HG03565 (cell line): ENCODE results near the gene C1orf210.

ENCODE experiments used
- ATAC-seq: cut with Tn5 transposase; IDR thresholded peaks from one replicate; pipeline ENCODE4 v1.9.1; 2021; ENCODE audit warnings: mild to moderate bottlenecking, moderate library complexity; ENCODE audit not compliant: unreplicated experiment

Gene C1orf210

DNA sequence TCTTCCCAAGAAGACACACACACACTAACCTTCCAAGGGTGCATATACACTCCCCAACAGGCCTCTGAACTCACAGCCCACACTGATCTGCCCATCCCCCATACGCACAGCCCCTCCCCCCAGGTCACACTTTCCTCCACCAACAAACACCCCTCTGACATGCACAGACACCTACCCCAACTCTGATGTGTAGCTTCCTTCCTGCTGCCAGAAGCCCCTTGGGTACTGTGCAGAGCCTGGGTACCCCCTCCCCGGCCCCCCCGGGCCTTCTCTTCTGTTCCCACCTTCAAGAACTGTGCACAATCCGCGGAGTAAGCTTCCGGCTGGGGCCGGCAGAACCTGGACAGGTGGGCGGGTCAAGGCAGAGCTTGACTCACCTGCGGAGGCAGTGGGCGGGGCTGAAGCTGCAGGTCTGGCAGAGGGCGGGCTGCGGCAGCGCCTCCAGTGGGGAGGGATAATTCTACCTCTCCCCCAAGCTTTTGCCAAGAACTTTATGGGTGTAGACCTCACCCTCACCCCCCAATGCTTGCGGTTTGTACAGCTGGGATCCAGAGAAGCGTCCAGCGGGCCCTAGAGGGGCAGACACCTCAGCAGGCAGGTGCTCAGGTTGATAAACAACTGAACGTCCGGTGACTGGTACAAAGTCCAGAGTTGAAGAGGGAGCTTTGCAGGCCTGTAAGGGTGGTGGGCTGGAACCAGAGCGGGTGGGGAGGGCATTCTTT lies at the start of gene C1orf210:
C1orf210 (minus strand) TSS at position 313 of the 722 bp plus-strand sequence. CDS start 2,311 bp downstream, outside the sequence.
- no peak for ATAC-seq

DNA sequence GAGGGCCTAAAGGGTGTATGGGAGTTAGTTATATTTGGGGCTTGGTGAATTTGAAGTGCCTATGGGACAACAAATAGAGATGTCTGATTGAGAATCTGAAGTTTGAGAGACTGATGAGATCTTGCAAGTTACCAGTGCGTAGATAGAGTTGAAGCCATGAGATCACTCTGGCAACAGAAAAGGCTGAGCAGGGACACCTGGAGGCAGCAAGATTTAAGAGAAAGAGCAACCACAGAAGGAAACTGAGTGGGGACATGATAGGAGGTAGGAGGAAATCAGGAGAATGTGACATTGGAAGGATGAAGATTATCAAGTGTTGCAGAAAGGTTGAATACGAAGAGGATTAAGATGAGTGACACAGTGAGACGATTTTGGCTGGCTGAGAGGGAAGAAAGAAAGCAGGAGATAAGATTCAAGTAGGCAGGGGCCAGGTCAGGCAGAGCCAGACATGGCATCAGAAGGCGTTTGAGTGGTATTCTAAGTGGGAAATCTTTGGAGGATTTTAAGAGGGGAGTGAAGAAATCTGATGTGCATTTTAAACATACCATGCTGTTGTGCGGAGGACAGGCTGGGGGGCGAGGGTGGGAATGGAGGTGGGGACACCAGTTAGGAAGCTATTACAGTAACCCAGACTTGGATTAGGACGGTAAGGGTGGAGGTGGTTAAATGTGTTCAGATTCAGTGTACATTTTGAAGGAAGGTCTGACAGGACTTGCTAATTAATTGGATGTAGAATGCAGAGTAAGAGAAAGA lies 49.2 kb upstream of the C1orf210 start:
- no peak for ATAC-seq

DNA sequence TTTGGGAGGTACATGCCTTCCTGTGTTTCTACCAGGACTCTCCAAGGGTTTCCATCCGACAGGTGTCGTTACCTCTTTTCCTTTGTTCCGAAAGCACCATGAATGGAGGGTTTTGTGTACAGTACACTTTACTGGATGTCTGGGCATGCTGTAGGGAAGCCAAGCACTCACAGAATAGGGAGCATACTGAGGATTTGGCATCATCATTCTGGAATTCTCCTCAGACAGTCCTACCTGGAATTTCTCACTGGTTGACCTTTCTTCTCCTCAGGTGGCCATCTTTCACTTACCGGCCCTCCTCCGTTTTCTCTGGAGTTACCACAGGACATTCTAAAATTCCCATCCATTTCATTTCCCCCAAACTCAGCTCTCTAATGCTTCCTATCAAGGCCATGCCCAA lies 46.3 kb upstream of the C1orf210 start:
- no peak for ATAC-seq

GRCh38 chr1:43329995-43330751 lies 44.8 kb upstream of the C1orf210 start:
- no peak for ATAC-seq

DNA sequence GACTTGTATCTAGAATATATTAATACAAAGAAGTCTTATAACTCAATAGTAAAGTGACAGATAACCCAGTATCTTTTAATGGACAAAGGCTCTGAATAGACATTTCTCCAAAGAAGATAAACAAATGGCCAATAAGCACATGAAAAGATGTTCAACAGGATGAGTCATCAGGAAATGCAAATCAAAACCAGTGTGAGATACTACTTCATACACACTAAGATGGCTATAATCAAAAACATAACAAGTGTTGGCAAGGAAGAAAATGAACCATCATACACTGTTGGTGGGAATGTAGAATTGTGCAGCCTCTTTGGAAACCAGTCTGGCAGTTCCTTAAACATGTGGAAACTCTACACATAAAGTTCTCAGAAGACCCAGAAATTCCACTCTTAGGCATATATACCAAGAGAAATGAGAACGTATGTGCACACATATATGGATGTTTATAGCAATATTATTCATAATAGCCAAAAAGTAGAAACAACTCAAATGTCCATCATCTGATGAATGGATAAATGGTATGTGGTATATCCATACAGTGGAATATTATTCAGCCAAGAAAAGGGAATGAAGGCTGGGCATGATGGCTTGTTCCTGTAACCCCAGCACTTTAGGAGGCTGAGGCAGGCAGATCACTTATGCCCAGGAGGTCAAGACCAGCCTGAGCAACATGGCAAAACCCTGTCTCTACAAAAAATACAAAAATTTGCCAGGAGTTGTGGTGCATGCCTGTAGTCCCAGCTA lies 42.3 kb upstream of the C1orf210 start:
- ATAC-seq = no peak

GRCh38 chr1:43325381-43325780 lies 40.0 kb upstream of the C1orf210 start:
- ATAC-seq = no peak

GRCh38 chr1:43324810-43325209 lies 39.4 kb upstream of the C1orf210 start:
- ATAC-seq = no peak

GRCh38 chr1:43322506-43322905 lies 37.1 kb upstream of the C1orf210 start:
- no peak for ATAC-seq

DNA sequence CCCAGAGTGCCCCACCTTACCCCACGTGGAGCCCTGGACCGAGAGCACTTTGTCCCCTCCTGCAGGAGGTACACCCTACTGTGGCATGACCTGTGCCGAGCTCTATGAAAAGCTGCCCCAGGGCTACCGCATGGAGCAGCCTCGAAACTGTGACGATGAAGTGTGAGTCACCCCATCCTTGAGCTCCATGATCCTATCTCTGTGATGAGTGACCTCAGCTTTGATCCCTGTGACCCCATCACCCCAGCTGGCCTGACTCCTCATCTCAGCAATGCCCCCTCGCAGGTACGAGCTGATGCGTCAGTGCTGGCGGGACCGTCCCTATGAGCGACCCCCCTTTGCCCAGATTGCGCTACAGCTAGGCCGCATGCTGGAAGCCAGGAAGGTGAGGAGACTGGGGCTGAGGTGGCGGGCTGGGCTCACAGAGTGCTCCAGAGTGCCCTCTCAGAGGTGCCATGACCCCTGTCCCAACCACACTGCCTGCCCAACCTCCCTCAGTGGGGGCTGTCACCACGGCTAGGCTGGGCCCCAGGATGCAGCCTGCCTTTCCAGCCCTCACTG lies 36.0 kb upstream of the C1orf210 start:
- no peak for ATAC-seq

DNA sequence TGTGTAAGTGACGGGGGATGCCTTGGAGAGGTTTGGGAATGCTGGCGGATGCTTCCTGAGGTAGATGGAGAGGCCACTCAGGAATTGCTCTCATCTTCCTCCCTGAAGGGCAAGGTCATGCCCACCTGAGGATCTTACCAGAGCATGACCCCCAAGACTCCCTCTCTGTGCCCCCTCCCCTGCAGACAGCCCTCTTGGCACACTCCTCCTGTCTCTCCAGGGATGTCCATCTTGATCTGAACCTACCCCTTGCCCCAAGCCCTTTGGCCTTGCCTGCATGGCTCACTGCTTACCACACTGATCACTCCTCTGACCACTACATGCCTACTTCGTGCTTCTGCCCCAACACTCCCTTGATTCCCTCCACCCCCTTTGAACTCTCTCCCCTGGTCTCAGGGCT lies 34.4 kb upstream of the C1orf210 start:
- no peak for ATAC-seq

- ATAC-seq = no peak
Observed at GRCh38 chr1:43319288-43319687, 33.9 kb upstream of the C1orf210 start.

- ATAC-seq = no peak
Observed at GRCh38 chr1:43318831-43319230, 33.5 kb upstream of the C1orf210 start.

DNA sequence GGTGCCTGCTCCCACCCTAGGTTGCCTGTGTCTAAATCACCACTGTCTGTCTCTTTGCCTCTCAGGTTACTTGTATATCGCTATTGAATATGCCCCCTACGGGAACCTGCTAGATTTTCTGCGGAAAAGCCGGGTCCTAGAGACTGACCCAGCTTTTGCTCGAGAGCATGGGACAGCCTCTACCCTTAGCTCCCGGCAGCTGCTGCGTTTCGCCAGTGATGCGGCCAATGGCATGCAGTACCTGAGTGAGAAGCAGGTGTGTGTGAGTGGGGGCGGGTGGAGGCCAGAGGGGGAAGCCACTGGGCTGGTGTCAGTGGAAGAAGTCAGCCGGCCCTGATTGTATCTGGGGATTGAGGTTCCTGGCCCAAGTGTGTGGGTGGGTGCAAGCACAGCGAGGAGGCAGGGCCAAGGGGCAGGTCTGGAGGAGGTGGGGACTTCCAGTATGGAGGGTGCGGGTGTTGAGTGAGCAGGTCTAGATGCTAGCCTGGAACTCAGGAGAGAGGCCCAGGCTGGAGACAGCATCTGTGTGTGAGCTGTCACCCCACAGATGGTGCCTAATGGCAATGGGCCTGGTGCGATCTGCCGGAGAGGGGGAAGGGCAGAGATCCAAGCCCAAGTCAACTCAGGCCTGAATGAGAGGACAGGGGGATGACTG lies 32.6 kb upstream of the C1orf210 start:
- ATAC-seq = no peak

DNA sequence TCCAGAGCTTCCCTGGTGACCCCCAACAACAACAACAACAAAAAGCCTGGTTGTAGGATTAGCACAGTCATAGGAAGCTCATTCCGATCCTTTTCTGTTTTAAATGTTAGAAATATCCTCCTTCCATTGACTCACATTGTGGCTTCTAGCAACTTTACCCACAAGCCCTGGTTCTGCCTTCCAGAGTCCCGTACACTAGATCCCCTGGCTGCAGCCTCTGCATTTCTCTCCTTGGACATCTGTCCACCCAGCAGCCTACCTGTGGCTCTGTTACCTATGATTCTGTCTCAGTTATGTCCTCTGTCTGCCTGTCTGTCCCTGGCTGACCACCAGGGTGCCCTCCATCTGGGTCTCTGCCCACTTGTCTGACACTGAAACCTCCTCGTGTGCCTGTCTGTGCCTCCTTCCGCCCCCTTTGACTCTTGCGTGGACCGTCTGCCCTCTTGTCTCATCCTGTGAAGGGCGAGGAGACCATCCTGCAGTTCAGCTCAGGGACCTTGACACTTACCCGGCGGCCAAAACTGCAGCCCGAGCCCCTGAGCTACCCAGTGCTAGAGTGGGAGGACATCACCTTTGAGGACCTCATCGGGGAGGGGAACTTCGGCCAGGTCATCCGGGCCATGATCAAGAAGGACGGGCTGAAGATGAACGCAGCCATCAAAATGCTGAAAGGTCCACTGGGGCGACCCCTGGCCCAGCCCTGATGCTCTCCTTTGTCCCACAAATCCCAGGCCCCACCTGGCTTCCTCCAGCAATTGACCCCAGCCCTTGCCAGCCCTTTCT lies 31.5 kb upstream of the C1orf210 start:
- no peak for ATAC-seq

DNA sequence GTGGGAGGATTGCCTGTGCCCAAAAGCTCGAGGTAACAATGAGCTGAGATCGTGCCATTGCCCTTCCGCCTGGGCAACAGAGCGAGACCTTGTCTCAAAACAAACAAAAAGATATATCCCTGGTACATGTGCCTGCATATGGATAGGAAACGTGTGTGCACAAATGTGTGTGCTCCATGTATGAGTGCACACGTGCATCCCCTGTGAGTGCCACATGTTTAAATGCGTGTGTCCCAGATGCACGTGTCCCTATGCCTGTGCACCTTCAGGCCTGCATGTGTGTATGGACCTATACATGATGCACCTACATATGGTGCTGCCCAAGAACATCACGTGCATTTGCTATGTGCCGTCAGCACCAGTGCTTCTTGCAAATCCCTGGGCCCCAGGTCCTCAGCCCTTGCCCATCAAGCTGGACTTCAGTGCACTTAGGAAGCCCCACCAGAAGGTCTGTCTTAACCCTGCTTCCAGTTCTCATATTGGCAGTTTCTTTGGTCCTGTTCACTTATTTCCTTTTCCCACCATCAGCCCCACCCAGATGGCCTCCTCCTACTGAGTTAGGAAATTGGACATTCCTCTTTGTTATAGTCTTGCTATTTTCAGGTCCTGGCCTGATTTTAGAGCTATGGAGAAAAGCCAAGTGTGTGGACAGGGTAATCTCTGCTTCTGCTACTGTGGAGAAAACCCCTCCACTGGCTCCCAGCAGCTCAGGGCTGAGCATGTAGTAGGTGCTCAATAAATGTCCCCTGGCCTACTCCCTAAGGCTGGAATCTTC lies 30.8 kb upstream of the C1orf210 start:
- ATAC-seq = no peak

DNA sequence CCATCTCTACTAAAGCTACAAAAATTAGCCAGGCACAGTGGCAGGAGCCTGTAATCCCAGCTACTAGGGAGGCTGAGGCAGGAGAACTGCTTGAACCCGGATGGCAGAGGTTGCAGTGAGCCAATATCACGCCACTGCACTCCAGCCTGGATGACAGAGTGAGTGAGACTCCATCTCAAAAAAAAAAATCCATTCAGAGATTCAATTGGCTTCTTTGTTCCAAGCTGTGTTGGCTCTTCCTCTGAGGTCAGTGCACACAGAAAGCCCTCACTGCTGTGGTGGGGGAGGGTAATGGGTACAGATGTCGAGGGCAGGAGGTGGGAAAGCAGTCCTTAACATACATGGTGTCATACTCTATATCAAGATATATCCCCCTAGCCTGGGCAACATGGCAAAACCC lies 30.1 kb upstream of the C1orf210 start:
- no peak for ATAC-seq

DNA sequence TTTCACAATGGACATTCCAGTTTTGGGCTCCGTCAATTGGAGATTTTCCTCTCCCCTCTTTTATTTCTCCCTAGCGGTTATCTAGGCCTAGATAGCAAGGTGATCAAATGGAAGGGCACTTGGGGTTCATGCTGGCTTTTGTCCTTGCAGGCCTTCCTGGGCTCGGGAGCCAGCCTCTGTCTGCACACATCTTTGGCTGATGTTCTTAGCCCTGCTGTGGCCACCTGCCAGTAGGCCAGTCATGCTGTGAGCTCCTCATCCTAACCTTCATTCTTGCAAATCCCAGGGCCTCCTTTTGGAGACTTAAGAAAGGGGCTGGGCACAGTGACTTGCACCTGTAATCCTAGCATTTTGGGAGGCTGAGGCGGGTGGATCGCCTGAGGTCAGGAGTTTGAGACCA lies 28.9 kb upstream of the C1orf210 start:
- no peak for ATAC-seq

DNA sequence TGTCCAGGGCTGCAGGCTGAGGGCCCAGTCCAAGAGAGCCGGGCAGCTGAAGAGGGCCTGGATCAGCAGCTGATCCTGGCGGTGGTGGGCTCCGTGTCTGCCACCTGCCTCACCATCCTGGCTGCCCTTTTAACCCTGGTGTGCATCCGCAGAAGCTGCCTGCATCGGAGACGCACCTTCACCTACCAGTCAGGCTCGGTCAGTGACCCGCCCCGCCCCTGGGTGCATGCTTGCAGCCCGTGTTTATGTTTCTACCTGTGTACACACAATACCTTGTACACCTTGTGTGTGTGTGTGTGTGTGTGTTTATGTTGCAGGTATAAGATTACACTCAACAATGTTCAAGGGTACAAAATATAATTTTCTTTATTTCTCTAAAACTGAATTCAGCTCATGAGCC lies 28.4 kb upstream of the C1orf210 start:
- ATAC-seq = no peak
